ENCODE data around the gene ADCY10.
"Not testable (repeated sequence)": the region's sequence is repeated elsewhere in the genome, so short reads cannot be mapped to it uniquely, and the experiment has no call there.

The ADCY10 gene

GRCh38 chr1:167927046-167927754 is 13.3 kb upstream of the ADCY10 start:
- DNase-seq, result no peak

GRCh38 chr1:167926486-167926997 is 12.6 kb upstream of the ADCY10 start:
- no peak for DNase-seq

GRCh38 chr1:167924543-167925231 is 10.8 kb upstream of the ADCY10 start:
- DNase-seq, result no peak

GRCh38 chr1:167924102-167924501 is 10.2 kb upstream of the ADCY10 start:
- DNase-seq, result no peak

GRCh38 chr1:167923324-167924056 is 9.6 kb upstream of the ADCY10 start:
- DNase-seq, result no peak

GRCh38 chr1:167922611-167923074 is 8.7 kb upstream of the ADCY10 start:
- DNase-seq, result no peak

- DNase-seq, result no peak
These were observed 8.1 kb upstream of the ADCY10 start for GRCh38 chr1:167922023-167922422.

- no peak for DNase-seq
These were observed 3.0 kb upstream of the ADCY10 start for GRCh38 chr1:167916766-167917511.

- DNase-seq, result no peak
These were observed 1.6 kb upstream of the ADCY10 start for GRCh38 chr1:167915569-167915968.

- no peak for DNase-seq
These were observed 1.6 kb downstream of the ADCY10 start for GRCh38 chr1:167912294-167912693.

GRCh38 chr1:167911413-167911812 is 2.5 kb downstream of the ADCY10 start:
- no peak for DNase-seq

GRCh38 chr1:167910530-167910929 is 3.4 kb downstream of the ADCY10 start:
- no peak for DNase-seq

- no peak for DNase-seq
These were observed 4.2 kb downstream of the ADCY10 start for GRCh38 chr1:167909691-167910180.

- no peak for DNase-seq
These were observed 8.3 kb downstream of the ADCY10 start for GRCh38 chr1:167905671-167906070.

GRCh38 chr1:167905182-167905581 is 8.8 kb downstream of the ADCY10 start:
- DNase-seq, result no peak

- no peak for DNase-seq
These were observed 9.2 kb downstream of the ADCY10 start for GRCh38 chr1:167904652-167905130.

- DNase-seq, result no peak
These were observed 13.0 kb downstream of the ADCY10 start for GRCh38 chr1:167900907-167901306.

- DNase-seq, result no peak
These were observed 14.7 kb downstream of the ADCY10 start for GRCh38 chr1:167899253-167899681.

- DNase-seq, result no peak
These were observed 15.2 kb downstream of the ADCY10 start for GRCh38 chr1:167898578-167899222.

GRCh38 chr1:167893798-167894197 is 20.1 kb downstream of the ADCY10 start:
- DNase-seq, result no peak

GRCh38 chr1:167890400-167890799 is 23.5 kb downstream of the ADCY10 start:
- DNase-seq, result no peak

GRCh38 chr1:167887187-167887586 is 26.7 kb downstream of the ADCY10 start:
- DNase-seq, result not testable (repeated sequence)
